GM12892 (cell line): ENCODE results near the gene HSPA9.

Source experiments
- DNase-seq: peaks from one replicate; pipeline ENCODE4 v3.0.0; 2011; ENCODE audit not compliant: insufficient read length
- FAIRE-seq: peaks from 2 replicates; lab custom pipeline; 2011; peaks lifted over from hg19 to GRCh38; lab: Jason Lieb, UNC
- POLR2A ChIP-seq: IDR thresholded peaks from 2 replicates; pipeline ENCODE4 v1.6.1; 2011; ENCODE audit warnings: low read depth, low read length, control low read depth
- POLR2AphosphoS5 ChIP-seq: IDR thresholded peaks from 2 replicates; pipeline ENCODE4 v1.6.1; 2011; ENCODE audit warnings: low read depth, low read length, control low read depth
- TAF1 ChIP-seq: IDR thresholded peaks from 2 replicates; pipeline ENCODE4 v1.6.1; 2011; ENCODE audit warnings: low read depth, mild to moderate bottlenecking, control low read depth, low read length, borderline replicate concordance

Gene HSPA9

DNA sequence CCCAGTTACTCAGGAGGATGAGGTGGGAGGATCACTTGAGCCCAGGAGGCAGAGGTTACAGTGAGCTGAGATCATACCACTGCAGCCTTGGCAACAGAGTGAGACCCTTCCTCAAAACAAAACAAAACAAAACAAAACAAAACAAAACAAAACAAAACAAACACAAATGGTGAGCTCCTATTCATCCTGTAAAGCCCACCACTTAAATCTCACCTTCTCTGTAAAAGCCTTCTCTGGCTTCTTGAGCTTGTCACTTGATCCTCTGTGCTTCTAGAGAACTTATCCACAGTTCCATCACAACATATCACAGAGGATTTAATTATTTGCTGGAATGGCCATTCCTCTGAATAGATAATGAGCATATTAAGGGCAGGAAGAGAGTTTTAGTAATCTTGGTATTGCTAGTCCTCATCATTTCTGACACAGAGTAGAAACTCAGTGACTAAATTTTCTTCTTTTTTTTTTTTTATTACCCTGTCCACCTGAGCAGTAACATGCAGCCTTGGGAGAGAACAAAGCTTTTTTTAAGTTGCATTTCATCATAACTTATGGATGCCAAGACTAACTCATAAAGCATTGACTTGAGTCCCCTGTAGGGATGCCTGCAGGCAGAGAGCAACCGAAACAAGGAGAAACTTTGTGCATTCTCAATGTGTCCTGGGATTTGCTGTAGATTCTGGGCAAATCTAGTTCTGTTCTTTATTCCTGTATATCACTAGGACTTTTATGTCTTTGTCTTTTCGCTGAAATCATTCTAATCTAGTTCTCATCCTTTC lies 13.0 kb upstream of the HSPA9 start:
- DNase-seq (no peak), FAIRE-seq (no peak)
- TF ChIP-seq POLR2AphosphoS5 (no peak), TAF1 (no peak), POLR2A (no peak)

DNA sequence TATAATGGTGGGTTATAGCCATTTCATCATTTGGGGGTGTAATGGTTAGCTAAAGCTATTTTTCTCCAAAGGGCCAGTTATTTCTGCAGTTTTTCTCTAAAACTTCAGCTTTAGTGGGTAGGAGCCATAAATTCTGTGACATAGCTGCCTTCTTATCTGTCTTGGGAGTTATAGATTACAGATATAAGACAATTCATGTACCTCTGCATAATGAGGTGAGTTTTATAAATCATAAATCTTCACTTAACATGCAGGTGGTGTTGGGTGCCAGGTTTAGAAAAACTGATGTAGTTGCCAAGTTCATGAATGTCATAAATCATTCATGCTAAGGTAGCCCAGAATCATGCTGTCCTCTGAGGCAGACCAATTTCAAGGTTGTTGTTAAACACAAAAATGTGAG lies 10.0 kb upstream of the HSPA9 start:
- DNase-seq = no peak
- TF ChIP-seq POLR2A (no peak), POLR2AphosphoS5 (no peak), TAF1 (no peak)
- no peak for FAIRE-seq

DNA sequence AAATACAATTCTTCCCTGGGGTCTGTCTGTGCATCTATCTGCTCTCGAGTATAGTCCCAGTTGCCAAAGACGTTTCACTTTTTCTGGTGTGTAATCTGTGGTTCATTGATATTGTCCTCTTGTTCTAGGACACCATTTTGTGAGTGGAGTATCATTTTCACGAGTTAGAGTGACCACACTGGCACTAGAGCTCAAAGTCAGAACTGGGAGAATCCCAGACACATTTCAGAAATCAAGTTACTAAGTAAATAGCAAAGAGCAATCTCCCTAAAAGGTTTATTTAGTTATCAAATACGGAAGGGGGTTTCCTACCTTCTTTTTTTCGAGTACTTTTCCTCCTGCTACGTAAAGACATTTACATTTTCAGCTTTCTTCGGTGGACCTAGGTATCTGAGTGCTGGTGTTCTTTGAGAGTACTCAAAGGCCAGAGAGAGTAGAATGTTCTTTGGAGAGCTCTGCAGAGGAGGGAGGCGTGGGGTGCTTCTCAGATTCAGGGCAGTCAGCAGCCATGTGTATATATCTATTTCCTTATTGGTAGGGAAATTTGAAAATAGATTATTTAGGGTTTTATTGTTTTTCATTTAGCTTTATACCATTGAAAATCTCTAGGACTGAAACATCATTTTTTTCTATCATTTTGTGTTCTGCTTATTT lies 8.9 kb upstream of the HSPA9 start:
- DNase-seq (no peak), FAIRE-seq (no peak)
- TF ChIP-seq POLR2AphosphoS5 = no peak
- no peak for TF ChIP-seq POLR2A
- no peak for TF ChIP-seq TAF1

DNA sequence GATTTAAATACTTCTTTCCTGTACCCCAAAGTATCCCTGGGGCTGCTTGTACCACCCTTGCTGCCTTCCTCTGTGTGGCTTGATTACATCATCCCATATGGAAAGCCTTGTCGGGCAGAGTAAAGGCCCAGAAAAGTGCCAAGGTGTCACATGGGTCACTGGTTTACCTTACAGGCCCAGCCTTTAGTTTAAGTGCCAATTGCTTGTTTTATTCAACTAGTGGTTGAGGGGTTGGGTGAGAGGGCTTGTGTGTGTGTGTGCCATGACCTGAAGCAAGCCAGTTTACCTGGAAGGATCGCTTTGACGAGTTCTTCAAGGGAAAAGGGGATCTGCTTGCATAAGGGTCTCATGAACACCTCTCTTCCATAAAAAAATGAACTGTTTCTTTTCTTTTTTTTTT lies 7.8 kb upstream of the HSPA9 start:
- DNase-seq = no peak
- no peak for FAIRE-seq
- TF ChIP-seq POLR2AphosphoS5 = no peak
- no peak for TF ChIP-seq POLR2A
- TF ChIP-seq TAF1 = no peak

DNA sequence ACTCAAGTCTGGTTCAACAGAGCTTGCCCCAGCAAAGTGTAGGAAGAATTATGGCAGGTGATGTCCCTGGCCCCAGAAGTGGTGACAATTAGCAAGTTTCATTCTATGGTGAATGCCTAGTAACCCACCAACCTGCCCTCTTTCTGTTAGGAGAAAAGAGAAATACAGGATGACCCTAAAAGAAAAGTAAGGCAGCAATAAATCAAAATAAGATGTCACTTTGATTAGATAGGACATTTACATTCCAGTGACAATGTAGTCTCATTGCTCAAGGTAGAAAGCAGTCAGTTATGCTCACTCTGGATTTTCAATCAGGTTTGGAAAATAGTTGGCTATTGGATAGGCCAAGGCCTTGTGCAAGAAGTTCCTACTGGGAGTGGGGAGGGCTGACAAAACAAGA lies 5.6 kb upstream of the HSPA9 start:
- FAIRE-seq (no peak), DNase-seq (no peak)
- TF ChIP-seq POLR2A = no peak
- TF ChIP-seq TAF1 = no peak
- no peak for TF ChIP-seq POLR2AphosphoS5

DNA sequence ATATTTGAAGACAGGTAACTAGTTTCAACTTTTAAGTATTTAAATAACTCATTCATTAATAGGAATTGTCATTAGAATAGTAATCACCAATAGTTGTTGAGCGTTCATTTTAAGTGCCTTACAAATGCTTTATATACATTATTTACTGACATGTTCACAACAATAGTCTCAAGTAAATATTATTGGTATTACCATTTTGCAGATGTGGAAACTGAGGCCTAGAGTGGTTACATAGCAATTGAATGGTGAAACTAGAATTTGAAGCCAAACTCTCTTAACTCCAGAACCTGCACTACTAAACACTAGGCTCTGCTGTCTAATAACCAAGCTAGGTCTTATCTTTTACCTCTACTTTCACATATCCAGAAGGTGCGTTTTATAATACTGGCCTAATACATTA lies 4.8 kb upstream of the HSPA9 start:
- TF ChIP-seq POLR2A (no peak), TAF1 (no peak), POLR2AphosphoS5 (no peak)
- DNase-seq (no peak), FAIRE-seq (no peak)

DNA sequence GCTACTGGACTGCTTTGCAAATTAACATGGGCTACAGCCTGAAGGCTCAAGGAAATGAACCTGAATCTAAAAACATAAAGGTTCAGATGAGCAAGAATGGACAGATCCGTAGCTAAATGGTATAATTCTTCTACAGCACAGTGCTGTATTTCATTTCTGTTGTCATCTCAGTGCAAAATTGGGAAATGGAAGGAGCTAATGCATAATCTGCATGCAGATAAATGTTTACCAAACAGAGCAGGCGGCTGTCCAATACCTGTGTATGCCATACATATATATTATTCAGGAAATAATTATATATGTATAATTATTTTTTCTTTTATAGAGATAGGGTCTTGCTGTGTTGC lies 4.3 kb upstream of the HSPA9 start:
- no peak for FAIRE-seq

DNA sequence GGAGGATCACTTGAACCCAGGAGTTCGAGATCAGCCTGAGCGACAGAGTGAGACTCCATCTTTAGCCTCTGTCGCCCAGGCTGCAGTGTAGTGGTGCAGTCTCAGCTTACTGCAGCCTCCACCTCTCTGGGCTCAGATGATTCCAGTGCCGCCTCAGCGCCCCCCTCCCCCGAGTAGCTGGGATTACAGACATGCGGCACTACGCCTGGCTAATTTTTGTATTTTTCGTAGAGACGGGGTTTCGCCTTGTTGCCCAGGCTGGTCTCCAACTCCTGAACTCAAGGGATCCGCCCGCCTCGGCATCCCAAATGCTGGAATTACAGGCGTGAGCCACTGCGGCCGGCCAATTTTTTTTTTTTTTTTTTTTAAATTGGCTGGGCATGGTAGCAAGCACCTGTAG lies 2.3 kb upstream of the HSPA9 start:
- TF ChIP-seq TAF1 = no peak
- TF ChIP-seq POLR2AphosphoS5 = no peak
- TF ChIP-seq POLR2A = no peak
- no peak for DNase-seq
- FAIRE-seq = no peak

More for the DNA sequence above, 4.3 kb upstream of the HSPA9 start:
- no peak for DNase-seq
- TF ChIP-seq POLR2A = no peak
- TF ChIP-seq POLR2AphosphoS5 = no peak
- TF ChIP-seq TAF1 = no peak

DNA sequence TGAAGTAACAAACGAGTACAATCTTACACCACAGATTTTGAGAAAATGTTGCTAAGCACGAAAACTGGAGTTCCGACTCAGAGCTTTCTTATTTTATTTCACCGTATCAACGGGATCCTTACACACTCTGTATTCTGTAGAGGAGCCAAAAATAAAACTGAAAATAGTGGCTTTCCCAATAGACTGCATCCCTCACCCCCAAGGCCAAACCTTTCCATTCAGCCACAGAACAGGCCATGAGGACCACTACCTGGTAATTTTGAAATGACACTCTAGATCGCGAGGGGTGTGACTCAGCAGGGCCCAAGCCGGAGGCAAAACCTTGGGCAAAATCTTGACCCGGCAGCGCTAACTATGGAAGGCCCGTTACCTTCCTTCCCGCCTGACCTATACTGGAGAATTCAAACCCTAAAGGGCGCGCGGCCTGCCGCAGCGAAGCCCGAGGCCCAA lies 432 bp downstream of the HSPA9 start:
- FAIRE-seq (no peak), DNase-seq (peak; percentile 9)
- TF ChIP-seq POLR2A = no peak
- no peak for TF ChIP-seq POLR2AphosphoS5
- TF ChIP-seq TAF1 = no peak

DNA sequence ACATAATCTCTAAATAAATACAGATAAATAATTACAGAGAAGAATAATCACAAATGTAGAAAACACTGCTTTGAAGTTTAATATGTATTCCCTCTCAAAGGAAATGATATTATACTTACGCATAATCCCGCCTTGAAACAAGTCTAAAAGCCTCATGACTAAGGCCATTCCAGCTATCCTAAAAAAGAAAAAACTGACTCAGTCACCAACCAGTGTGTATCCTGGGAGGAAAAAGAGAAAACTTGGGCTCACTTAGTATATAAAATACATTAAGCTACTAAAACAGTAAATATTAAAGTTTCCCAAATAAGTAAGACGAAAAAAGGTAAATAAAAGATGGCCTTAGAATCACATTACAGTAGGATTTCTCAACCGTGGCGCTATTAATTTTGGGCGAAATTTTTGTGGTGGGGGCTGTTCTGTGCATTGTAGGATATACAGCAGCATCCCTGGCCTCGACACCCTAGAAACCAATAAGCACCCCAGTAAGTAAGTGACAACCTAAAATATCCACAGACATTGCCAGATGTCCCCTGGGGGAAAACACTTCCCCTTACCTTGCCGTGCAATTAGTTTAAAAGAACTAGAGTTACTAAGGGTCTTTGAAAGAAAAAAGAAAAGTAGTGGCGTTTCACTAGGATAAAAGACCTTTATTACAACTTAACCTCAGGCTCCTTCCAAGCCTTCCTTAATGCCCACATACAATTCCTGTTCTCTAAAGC lies 1.1 kb downstream of the HSPA9 start:
- no peak for TF ChIP-seq POLR2A
- TF ChIP-seq POLR2AphosphoS5 = no peak
- no peak for TF ChIP-seq TAF1
- DNase-seq (no peak), FAIRE-seq (no peak)

DNA sequence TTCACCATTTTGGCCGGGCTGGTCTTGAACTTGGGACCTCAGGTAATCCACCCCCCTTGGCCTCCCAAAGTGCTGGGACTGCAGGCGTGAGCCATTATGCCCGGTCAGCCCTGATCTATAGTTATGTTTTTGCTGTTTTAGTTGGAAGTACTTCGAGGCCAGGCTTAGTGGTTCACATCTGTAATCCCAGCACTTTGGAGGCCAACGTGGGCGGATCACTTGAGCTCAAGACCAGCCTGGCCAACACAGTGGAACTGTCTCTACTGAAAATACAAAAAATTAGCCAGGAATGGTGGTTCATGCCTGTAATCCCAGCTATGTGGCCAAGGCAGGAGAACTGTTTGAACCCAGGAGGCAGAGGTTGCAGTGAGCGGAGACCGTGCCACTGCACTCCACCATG lies 2.0 kb downstream of the HSPA9 start:
- DNase-seq (no peak), FAIRE-seq (no peak)
- TF ChIP-seq POLR2A (no peak), TAF1 (no peak), POLR2AphosphoS5 (no peak)
